ENCODE measurements around the gene PP2D1.
"Not testable (repeated sequence)": the region's sequence is repeated elsewhere in the genome, so short reads cannot be mapped to it uniquely, and the experiment has no call there.

DNA sequence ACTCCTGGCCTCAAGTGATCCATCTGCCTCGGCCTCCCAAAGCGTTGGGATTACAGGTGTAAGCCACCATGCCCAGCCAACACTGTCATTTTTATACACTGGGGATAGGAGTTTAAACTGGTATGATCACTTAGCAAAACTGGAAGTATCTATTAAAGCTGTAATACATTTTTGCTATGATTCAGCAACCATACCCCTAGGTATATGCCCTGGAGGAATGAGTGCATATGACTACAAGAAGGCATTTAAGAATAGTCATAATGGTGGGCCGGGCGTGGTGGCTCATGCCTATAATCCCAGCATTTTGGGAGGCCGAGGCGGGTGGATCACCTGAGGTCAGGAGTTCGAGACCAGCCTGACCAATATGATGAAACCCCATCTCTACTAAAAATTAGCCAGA is 19.9 kb upstream of the PP2D1 start:
- not testable (repeated sequence) for TF ChIP-seq CTCF, POLR2A (IDR thresholded peaks at IDR 0.05)
